OCI-LY1 (cell line): Measurements from ENCODE around the gene RNF144B.

Source experiments
- H2AFZ ChIP-seq: fragments of 200-600 bp; sonication (generic), shearing (Covaris generic); 2 replicates; pipeline ENCODE4 v1.6.0; 2014; ENCODE audit warnings: antibody characterized with exemption, mild to moderate bottlenecking, low read length
- H3F3A ChIP-seq: fragments of 200-600 bp; sonication (generic), shearing (Covaris generic); 2 replicates; pipeline ENCODE4 v1.6.0; 2014; ENCODE audit warnings: mild to moderate bottlenecking, antibody characterized with exemption, low read length, moderate library complexity; ENCODE audit not compliant: insufficient read depth
- H3K27ac ChIP-seq: fragments of 200-600 bp; sonication (generic); 2 replicates; pipeline ENCODE4 v1.5.1; 2014; ENCODE audit warnings: low read length, mixed run types, mild to moderate bottlenecking, low read depth; ENCODE audit not compliant: poor library complexity, severe bottlenecking
- H3K27me3 ChIP-seq: fragments of 200-600 bp; sonication (generic); 2 replicates; pipeline ENCODE4 v1.6.0; 2014; ENCODE audit warnings: antibody characterized with exemption, mild to moderate bottlenecking, low read length, moderate library complexity; ENCODE audit not compliant: insufficient read depth
- H3K36me3 ChIP-seq: fragments of 200-600 bp; sonication (generic); 2 replicates; pipeline ENCODE4 v1.6.1; 2014; ENCODE audit warnings: mild to moderate bottlenecking, antibody characterized with exemption, low read length, moderate library complexity, mixed read lengths; ENCODE audit not compliant: insufficient read depth
- H3K4me1 ChIP-seq: fragments of 200-600 bp; sonication (generic); 2 replicates; pipeline ENCODE4 v1.5.1; 2014; ENCODE audit warnings: mild to moderate bottlenecking, low read length, moderate library complexity; ENCODE audit not compliant: insufficient read depth, severe bottlenecking
- H3K4me2 ChIP-seq: fragments of 200-600 bp; sonication (generic), shearing (Covaris generic); 2 replicates; pipeline ENCODE4 v1.6.1; 2014; ENCODE audit warnings: low read length
- H3K4me3 ChIP-seq: fragments of 200-600 bp; sonication (generic); 2 replicates; pipeline ENCODE4 v1.5.1; 2014; ENCODE audit warnings: low read length, low read depth, mild to moderate bottlenecking, mixed read lengths; ENCODE audit not compliant: poor library complexity, severe bottlenecking
- H3K79me2 ChIP-seq: fragments of 200-600 bp; shearing (Covaris generic); 2 replicates; pipeline ENCODE4 v1.6.1; 2016; ENCODE audit warnings: mixed run types, low read length, mixed read lengths; ENCODE audit not compliant: insufficient read depth
- H3K9ac ChIP-seq: fragments of 200-600 bp; sonication (generic), shearing (Covaris generic); 2 replicates; pipeline ENCODE4 v1.6.1; 2014; ENCODE audit warnings: mild to moderate bottlenecking, low read length, mixed read lengths
- H3K9me2 ChIP-seq: fragments of 200-600 bp; sonication (generic), shearing (Covaris generic); 2 replicates; pipeline ENCODE4 v1.6.1; 2014; ENCODE audit warnings: low read depth, mild to moderate bottlenecking, low read length, mixed read lengths
- H3K9me3 ChIP-seq: fragments of 200-600 bp; shearing (Covaris generic); 2 replicates; pipeline ENCODE4 v1.6.1; 2014; ENCODE audit warnings: low read length, mixed read lengths
- H4K20me1 ChIP-seq: fragments of 200-600 bp; sonication (generic), shearing (Covaris generic); 2 replicates; pipeline ENCODE4 v1.6.0; 2016; ENCODE audit warnings: mild to moderate bottlenecking, low read length; ENCODE audit not compliant: insufficient read depth
- CTCF ChIP-seq: fragments of 200-600 bp; sonication (generic), shearing (Covaris generic); IDR thresholded peaks from 2 replicates; pipeline ENCODE4 v1.5.1; 2017; ENCODE audit warnings: mild to moderate bottlenecking, antibody characterized with exemption, low read length, moderate library complexity, mixed read lengths
- EZH2 ChIP-seq: fragments of 200-600 bp; sonication (generic), shearing (Covaris generic); IDR thresholded peaks from 2 replicates; pipeline ENCODE4 v1.8.0; 2017; ENCODE audit warnings: borderline replicate concordance, mixed run types, mild to moderate bottlenecking, antibody characterized with exemption, low read length, moderate library complexity, mixed read lengths

The RNF144B gene

GRCh38 chr6:18471232-18471964, 84.2 kb downstream of the RNF144B start:
- no peaks in the 10 kb centered on the region for H3K9me3 ChIP-seq
- H3K79me2 ChIP-seq, result no peaks in the 10 kb centered on the region
- H3K27me3 ChIP-seq, result no peaks in the 10 kb centered on the region
- no peak overlapping the region for H3K9ac ChIP-seq
- no peaks in the 10 kb centered on the region for H3K9me2 ChIP-seq
- H3F3A ChIP-seq, result no peaks in the 10 kb centered on the region
- no peak for TF ChIP-seq EZH2
- no peak for TF ChIP-seq CTCF
- peaks cover 14% of the 10 kb centered on the region for H3K36me3 ChIP-seq
- no peak overlapping the region for H3K27ac ChIP-seq
- no peaks in the 10 kb centered on the region for H4K20me1 ChIP-seq
- no peak overlapping the region for H3K4me3 ChIP-seq
- H3K4me1 ChIP-seq, result no peaks in the 10 kb centered on the region
- no peak overlapping the region for H3K4me2 ChIP-seq
- no peak overlapping the region for H2AFZ ChIP-seq

GRCh38 chr6:18472941-18473340, 85.8 kb downstream of the RNF144B start:
- H3K9me2 ChIP-seq, result no peaks in the 10 kb centered on the region
- H3K4me3 ChIP-seq, result no peak overlapping the region
- peaks cover 8% of the 10 kb centered on the region for H3K4me1 ChIP-seq
- no peak overlapping the region for H2AFZ ChIP-seq
- no peak overlapping the region for H3K27ac ChIP-seq
- TF ChIP-seq EZH2 (no peak), CTCF (no peak)
- H3K4me2 ChIP-seq, result no peak overlapping the region
- H3K36me3 ChIP-seq, result peaks cover 3% of the 10 kb centered on the region; the same call in 1 of the 2 replicates
- no peaks in the 10 kb centered on the region for H3K79me2 ChIP-seq
- H4K20me1 ChIP-seq, result no peaks in the 10 kb centered on the region
- no peak overlapping the region for H3K9ac ChIP-seq
- no peaks in the 10 kb centered on the region for H3K9me3 ChIP-seq
- H3K27me3 ChIP-seq, result no peaks in the 10 kb centered on the region
- H3F3A ChIP-seq, result no peaks in the 10 kb centered on the region

GRCh38 chr6:18473755-18474154, 86.6 kb downstream of the RNF144B start:
- no peaks in the 10 kb centered on the region for H3K79me2 ChIP-seq
- H3K9me2 ChIP-seq, result no peaks in the 10 kb centered on the region
- no peak overlapping the region for H3K27ac ChIP-seq
- H3K36me3 ChIP-seq, result no peaks in the 10 kb centered on the region
- TF ChIP-seq EZH2 (no peak), CTCF (no peak)
- H3K9me3 ChIP-seq, result no peaks in the 10 kb centered on the region
- no peak overlapping the region for H2AFZ ChIP-seq
- no peak overlapping the region for H3K4me2 ChIP-seq
- no peaks in the 10 kb centered on the region for H3F3A ChIP-seq
- peaks cover 9% of the 10 kb centered on the region for H3K4me1 ChIP-seq
- H3K9ac ChIP-seq, result no peak overlapping the region
- no peaks in the 10 kb centered on the region for H4K20me1 ChIP-seq
- no peak overlapping the region for H3K4me3 ChIP-seq
- H3K27me3 ChIP-seq, result no peaks in the 10 kb centered on the region
